HFFc6 (cell line): ENCODE data around the gene MMP24. TPM values are rescaled to one million over a fixed set of nuclear protein-coding genes. Genes with fewer than 3 reads are reported as not detected.

Experiments
- DNase-seq: peaks from one replicate; pipeline ENCODE4 v3.0.0-alpha.2; 2018
- H3K27ac Mint-ChIP-seq: 2 replicates; pipeline ENCODE4 v1.8.0; 2020; ENCODE audit warnings: mild to moderate bottlenecking, mixed read lengths
- H3K27me3 Mint-ChIP-seq: 2 replicates; pipeline ENCODE4 v1.8.0; 2021; ENCODE audit warnings: mild to moderate bottlenecking, moderate library complexity, mixed read lengths; ENCODE audit not compliant: insufficient read depth
- H3K36me3 Mint-ChIP-seq: 2 replicates; pipeline ENCODE4 v1.8.0; 2021; ENCODE audit warnings: low read depth, mixed read lengths
- H3K4me1 Mint-ChIP-seq: 2 replicates; pipeline ENCODE4 v1.8.0; 2020; ENCODE audit warnings: low read depth, mixed read lengths
- H3K4me3 Mint-ChIP-seq: 2 replicates; pipeline ENCODE4 v1.8.0; 2020; ENCODE audit warnings: mild to moderate bottlenecking, moderate library complexity, mixed read lengths
- H3K9me3 Mint-ChIP-seq: 2 replicates; pipeline ENCODE4 v1.8.0; 2020; ENCODE audit warnings: mild to moderate bottlenecking, mixed read lengths
- CTCF ChIP-seq: fragments of 200-600 bp; sonication (generic); IDR thresholded peaks from 2 replicates; pipeline ENCODE4 v1.5.0; 2021; ENCODE audit warnings: antibody characterized with exemption, mild to moderate bottlenecking
- total RNA-seq, 6 experiments: library from RNA; stranded (reverse); fragmentation: NEBNext Ultra II Directional; extraction: Animal tissue kit (Norgen Biotek cat#: 25700); gene quantifications; 2 replicates in 1 of 6; 3 replicates in 5 of 6; pipeline ENCODE4 v1.2.3, GENCODE V29; 2021

Gene MMP24
- total RNA-seq, 6 experiments from 2014 or later: 0.48 to 1.2 (median 0.65) TPM

GRCh38 chr20:35285806-35286076 is 59.3 kb downstream of the MMP24 start:
- peaks cover 15% of the 10 kb centered on the region for H3K36me3 Mint-ChIP-seq
- no peak for DNase-seq
- peak overlapping the region; percentile 92 for H3K4me3 Mint-ChIP-seq
- no peaks in the 10 kb centered on the region for H3K9me3 Mint-ChIP-seq
- peak overlapping the region; percentile 88 for H3K27ac Mint-ChIP-seq
- no peak for TF ChIP-seq CTCF
- peaks cover 26% of the 10 kb centered on the region for H3K4me1 Mint-ChIP-seq
- H3K27me3 Mint-ChIP-seq: peaks cover 2% of the 10 kb centered on the region; the same call in 1 of the 2 replicates

- TF ChIP-seq CTCF: no peak
- Mint-ChIP-seq H3K27ac (peak overlapping the region; percentile 88), H3K4me3 (peak overlapping the region; percentile 92), H3K27me3 (peaks cover 2% of the 10 kb centered on the region), H3K9me3 (no peaks in the 10 kb centered on the region), H3K36me3 (peaks cover 14% of the 10 kb centered on the region), H3K4me1 (peaks cover 26% of the 10 kb centered on the region)
- no peak for DNase-seq
These were observed 59.8 kb downstream of the MMP24 start for GRCh38 chr20:35286077-35286898.

GRCh38 chr20:35286899-35287508 is 60.5 kb downstream of the MMP24 start:
- peaks cover 2% of the 10 kb centered on the region for H3K27me3 Mint-ChIP-seq
- no peak overlapping the region for H3K4me3 Mint-ChIP-seq
- H3K27ac Mint-ChIP-seq: no peak overlapping the region
- no peaks in the 10 kb centered on the region for H3K9me3 Mint-ChIP-seq
- DNase-seq: no peak
- H3K36me3 Mint-ChIP-seq: peaks cover 13% of the 10 kb centered on the region
- no peak for TF ChIP-seq CTCF
- peaks cover 26% of the 10 kb centered on the region for H3K4me1 Mint-ChIP-seq

- no peak for DNase-seq
- no peak for TF ChIP-seq CTCF
These were observed 61.2 kb downstream of the MMP24 start for GRCh38 chr20:35287509-35288324.

GRCh38 chr20:35288325-35289060 is 62.0 kb downstream of the MMP24 start:
- Mint-ChIP-seq H3K4me3 (no peak overlapping the region), H3K27me3 (peaks cover 6% of the 10 kb centered on the region), H3K9me3 (no peaks in the 10 kb centered on the region), H3K27ac (no peak overlapping the region), H3K4me1 (peaks cover 20% of the 10 kb centered on the region), H3K36me3 (peaks cover 9% of the 10 kb centered on the region; the same call in 1 of the 2 replicates)
- DNase-seq: no peak
- no peak for TF ChIP-seq CTCF

More at GRCh38 chr20:35287509-35288324, 61.2 kb downstream of the MMP24 start:
- peaks cover 26% of the 10 kb centered on the region for H3K4me1 Mint-ChIP-seq
- H3K27ac Mint-ChIP-seq: no peak overlapping the region
- peaks cover 9% of the 10 kb centered on the region; the same call in 1 of the 2 replicates for H3K36me3 Mint-ChIP-seq
- no peaks in the 10 kb centered on the region for H3K9me3 Mint-ChIP-seq
- H3K27me3 Mint-ChIP-seq: peaks cover 5% of the 10 kb centered on the region
- H3K4me3 Mint-ChIP-seq: no peak overlapping the region
